Measurements from ENCODE around the gene TM4SF5. TPM values are rescaled to one million over a fixed set of nuclear protein-coding genes. Genes with fewer than 3 reads are reported as not detected.

Gene TM4SF5
- total and polyA plus RNA-seq, 10 of the 15 experiments (the other 5 are each of a cell fraction or from before 2014, with no cell fraction given): 0.40 TPM; not detected in 9

DNA sequence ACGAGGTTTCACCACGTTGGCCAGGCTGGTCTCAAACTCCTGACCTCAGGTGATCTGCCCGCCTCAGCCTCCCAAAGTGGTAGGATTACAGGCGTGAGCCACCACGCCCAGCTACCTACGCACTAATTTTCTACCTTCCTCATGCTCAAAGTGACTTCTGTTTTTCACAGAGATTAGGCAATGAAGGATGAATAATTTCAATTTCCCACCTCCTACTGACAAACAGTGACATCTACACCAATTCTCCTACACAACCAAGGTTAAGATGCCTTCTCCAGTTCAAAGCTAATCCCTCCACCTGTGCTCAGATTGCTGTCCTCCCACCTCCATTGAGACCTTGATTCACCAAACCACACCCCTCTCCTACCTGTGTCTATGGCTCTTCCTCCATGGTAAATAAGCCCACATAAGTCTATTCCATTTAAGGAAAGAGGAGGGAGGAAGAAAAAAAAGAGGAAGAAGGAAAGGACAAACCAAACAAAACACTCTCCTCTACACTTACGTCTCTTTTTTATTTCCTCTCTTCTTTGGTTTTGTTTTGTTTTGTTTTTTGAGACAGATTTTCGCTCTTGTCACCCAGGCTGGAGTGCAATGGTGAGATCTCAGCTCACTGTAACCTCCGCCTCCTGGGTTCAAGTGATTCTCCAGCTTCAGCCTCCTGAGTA lies 45.9 kb upstream of the TM4SF5 start:
- no TSS peak for BruUV-seq (replicated peaks)
- intact Hi-C loops (cut with micrococcal nuclease; ENCODE audit: unreplicated experiment) (no loop called here), in situ Hi-C loops (cut with MboI) (no loop called here)
- no peak overlapping the region for H3K9ac ChIP-seq (ENCODE audit: control insufficient read depth, insufficient read depth, low read length)
- ATAC-seq (no peak), DNase-seq (ENCODE audit: low read depth, low spot score) (no peak), FAIRE-seq (no peak)
- H3K27me3 ChIP-seq (replicated peaks in 1 of 2; ENCODE audit: control insufficient read depth in 2 of 2, insufficient read depth in 2 of 2, low read length in 1 of 2): no peaks in the 10 kb centered on the region
- ChIA-PET SMC1A (ENCODE audit: uncharacterized antibody, unreplicated experiment) (interaction anchor here (1.6 kb wide), 1 partner anchor 12 kb away, joined by 3 read pairs; no protein-coding TSS in a partner anchor), CTCF (interaction anchor here (0.6 to 1.3 kb wide), 3 partner anchors 16 to 574 kb away, joined by 3 read pairs; partner anchors contain the start of gene ARRB2), RAD21 (ENCODE audit: unreplicated experiment) (interaction anchor here (0.9 to 1.4 kb wide), 2 partner anchors 12 to 15 kb away, joined by 3 to 4 read pairs; partner anchors contain the start of gene ARRB2), POLR2A (interaction anchor here (1.4 kb wide), 1 partner anchor 24 kb away, joined by 3 read pairs; no protein-coding TSS in a partner anchor)
- TF ChIP-seq SMAD1 (IDR thresholded peaks at IDR 0.05; ENCODE audit: low read depth, partially characterized antibody) (no peak), SPI1 (IDR thresholded peaks at IDR 0.05; ENCODE audit: borderline replicate concordance, insufficient read depth, low read depth, low read length) (0 out of 2 replicates have a peak, but pooled peaks have one; percentile 5)
- no peaks in the 10 kb centered on the region for H3K36me3 ChIP-seq (ENCODE audit: control insufficient read depth in 2 of 2, insufficient read depth in 2 of 2, low read length in 1 of 2)
- no peak overlapping the region for H3K4me3 ChIP-seq
- no peak overlapping the region for H3K4me2 ChIP-seq (ENCODE audit: control insufficient read depth, insufficient read depth)
- peaks cover 2% of the 10 kb centered on the region for H3K79me2 ChIP-seq (ENCODE audit: control insufficient read depth, insufficient read depth, low read length)
- H3K9me3 ChIP-seq (replicated peaks; ENCODE audit: control insufficient read depth, insufficient read depth, low read length): no peaks in the 10 kb centered on the region
- no peak overlapping the region for H2AFZ ChIP-seq (ENCODE audit: control insufficient read depth, low read depth, low read length)
- H3K27ac ChIP-seq (ENCODE audit: control insufficient read depth, insufficient read depth): no peak overlapping the region
- H4K20me1 ChIP-seq (ENCODE audit: control insufficient read depth, insufficient read depth): no peaks in the 10 kb centered on the region
- peaks cover 10% of the 10 kb centered on the region for H3K4me1 ChIP-seq (ENCODE audit: control insufficient read depth, insufficient read depth, low read length)
- WGBS (ENCODE audit: insufficient coverage, insufficient replicate concordance, low lambda C conversion rate, missing lambda C conversion rate): 72% methylated on average over 9 of the region's 9 CpGs

GRCh38 chr17:4728124-4728523 lies 43.6 kb upstream of the TM4SF5 start:
- DNase-seq (ENCODE audit: low read depth, low spot score): no peak
- TF ChIP-seq CHD2 (IDR thresholded peaks at IDR 0.05; ENCODE audit: borderline replicate concordance, low read depth, low read length) (no peak), SPI1 (IDR thresholded peaks at IDR 0.05; ENCODE audit: borderline replicate concordance, insufficient read depth, low read depth, low read length) (no peak), MEF2B (IDR thresholded peaks at IDR 0.05; ENCODE audit: partially characterized antibody, poor library complexity, severe bottlenecking) (peak; percentile 33), ATF7 (IDR thresholded peaks at IDR 0.05; ENCODE audit: low read depth) (peak; percentile 61; the same call in 1 of the 2 replicates), NFIC (IDR thresholded peaks at IDR 0.05; ENCODE audit: low read depth, low read length) (peak; percentile 72; the same call in 1 of the 2 replicates), MTA3 (IDR thresholded peaks at IDR 0.05; ENCODE audit: borderline replicate concordance, low read length) (no peak), ZNF384 (IDR thresholded peaks at IDR 0.05; ENCODE audit: borderline replicate concordance, low read depth, low read length) (peak; percentile 51; the same call in 1 of the 2 replicates), JUNB (IDR thresholded peaks at IDR 0.05) (peak; percentile 58; the same call in 1 of the 2 replicates), RELB (IDR thresholded peaks at IDR 0.05; ENCODE audit: low read depth) (peak; percentile 82), WRNIP1 (IDR thresholded peaks at IDR 0.05; ENCODE audit: borderline replicate concordance, low read depth, low read length) (no peak), BRCA1 (IDR thresholded peaks at IDR 0.05; ENCODE audit: low read depth, low read length) (no peak), CREM (IDR thresholded peaks at IDR 0.05; ENCODE audit: low read depth) (0 out of 2 replicates have a peak, but pooled peaks have one; percentile 21), NFYB (IDR thresholded peaks at IDR 0.05; ENCODE audit: insufficient read depth, low read depth, low read length) (0 out of 2 replicates have a peak, but pooled peaks have one; percentile 6), RUNX3 (IDR thresholded peaks at IDR 0.05; ENCODE audit: low read length) (peak; percentile 23; the same call in 1 of the 2 replicates)

More at GRCh38 chr17:4728124-4728523, 43.6 kb upstream of the TM4SF5 start:
- ChIA-PET CTCF (interaction anchor here (0.5 kb wide), 1 partner anchor 485 kb away, joined by 3 read pairs; no protein-coding TSS in a partner anchor), RAD21 (ENCODE audit: unreplicated experiment) (interaction anchor here (0.7 to 1.4 kb wide), 2 partner anchors 62 to 112 kb away, joined by 4 read pairs; no protein-coding TSS in a partner anchor), POLR2A (interaction anchor here (1.0 to 1.1 kb wide), 2 partner anchors 16 to 18 kb away, joined by 3 to 4 read pairs; no protein-coding TSS in a partner anchor), SMC1A (ENCODE audit: uncharacterized antibody, unreplicated experiment) (interaction anchor here (1.0 kb wide), 1 partner anchor 16 kb away, joined by 4 read pairs; no protein-coding TSS in a partner anchor)
- Histone ChIP-seq H2AFZ (ENCODE audit: control insufficient read depth, low read depth, low read length) (no peak overlapping the region), H3K9me3 (replicated peaks; ENCODE audit: control insufficient read depth, insufficient read depth, low read length) (no peaks in the 10 kb centered on the region), H3K4me1 (ENCODE audit: control insufficient read depth, insufficient read depth, low read length) (peaks cover 10% of the 10 kb centered on the region), H4K20me1 (ENCODE audit: control insufficient read depth, insufficient read depth) (no peaks in the 10 kb centered on the region), H3K4me3 (no peak overlapping the region), H3K27me3 (replicated peaks in 1 of 2; ENCODE audit: control insufficient read depth in 2 of 2, insufficient read depth in 2 of 2, low read length in 1 of 2) (no peaks in the 10 kb centered on the region), H3K79me2 (ENCODE audit: control insufficient read depth, insufficient read depth, low read length) (peaks cover 4% of the 10 kb centered on the region), H3K27ac (ENCODE audit: control insufficient read depth, insufficient read depth) (no peak overlapping the region), H3K4me2 (ENCODE audit: control insufficient read depth, insufficient read depth) (0 out of 2 replicates have a peak overlapping the region, but pooled peaks have one; percentile 2), H3K36me3 (ENCODE audit: control insufficient read depth in 2 of 2, insufficient read depth in 2 of 2, low read length in 1 of 2) (no peaks in the 10 kb centered on the region), H3K9ac (ENCODE audit: control insufficient read depth, insufficient read depth, low read length) (no peak overlapping the region)
- in situ Hi-C loops (cut with MboI): no loop called here
- ATAC-seq (peak; percentile 8), FAIRE-seq (no peak)
- BruUV-seq (replicated peaks): no TSS peak
- intact Hi-C loops (cut with micrococcal nuclease; ENCODE audit: unreplicated experiment): no loop called here
- WGBS (ENCODE audit: insufficient coverage, insufficient replicate concordance, low lambda C conversion rate, missing lambda C conversion rate): 10% methylated on average over 3 of the region's 3 CpGs

All from GM12878 (cell line).